ENCODE measurements around the gene DMP1. TPM values are rescaled to one million over a fixed set of nuclear protein-coding genes. Genes with fewer than 3 reads are reported as not detected.

The DMP1 gene
- total and polyA plus RNA-seq, 7 donors = 0.01 TPM; not detected in 6

GRCh38 chr4:87669373-87669772, 19.3 kb downstream of the DMP1 start:
- no peak for ATAC-seq
- Histone ChIP-seq H3K27me3 (ENCODE audit: insufficient read depth in 3 of 3, low read length in 2 of 3) (no peaks in the 10 kb centered on the region), H3K36me3 (ENCODE audit: insufficient read depth in 1 of 2, low read depth in 1 of 2) (no peaks in the 10 kb centered on the region), H3K27ac (no peak overlapping the region), H3K9me3 (peaks cover 10% of the 10 kb centered on the region), H3K4me3 (no peak overlapping the region), H3K4me1 (no peaks in the 10 kb centered on the region)
- intact Hi-C loops (cut with DNase I) = no loop called here
- TF ChIP-seq CTCF (IDR thresholded peaks at IDR 0.05) = no peak
- no peak for DNase-seq
- 45 to 60% (median 58%) methylated on average over 3 of the region's 3 CpGs for WGBS, 3 donors

GRCh38 chr4:87677731-87678130, 27.7 kb downstream of the DMP1 start:
- 31 to 37% (median 36%) methylated on average over 7 of the region's 7 CpGs for WGBS, 3 donors
- DNase-seq (peak; percentile 32 to 75), ATAC-seq (peak in 1 of 4 donors; percentile 58)
- Histone ChIP-seq H3K4me1 (no peaks in the 10 kb centered on the region), H3K4me3 (no peak overlapping the region), H3K9me3 (peaks cover under 1% of the 10 kb centered on the region), H3K27me3 (ENCODE audit: insufficient read depth in 3 of 3, low read length in 2 of 3) (no peaks in the 10 kb centered on the region), H3K36me3 (ENCODE audit: insufficient read depth in 1 of 2, low read depth in 1 of 2) (no peaks in the 10 kb centered on the region), H3K27ac (peak overlapping the region; percentile 24)
- intact Hi-C loops (cut with DNase I) = loop anchor here (2.0 to 10.0 kb wide), 4 partner anchors 135 to 535 kb away; partner anchors contain the start of gene SPP1 (in 1 of the 2)
- no peak for TF ChIP-seq CTCF (IDR thresholded peaks at IDR 0.05)

- Histone ChIP-seq H3K27me3 (ENCODE audit: insufficient read depth in 3 of 3, low read length in 2 of 3) (no peaks in the 10 kb centered on the region), H3K27ac (no peak overlapping the region), H3K4me1 (no peaks in the 10 kb centered on the region), H3K36me3 (ENCODE audit: insufficient read depth in 1 of 2, low read depth in 1 of 2) (no peaks in the 10 kb centered on the region), H3K4me3 (no peak overlapping the region), H3K9me3 (peaks cover 5% of the 10 kb centered on the region)
- intact Hi-C loops (cut with DNase I) = loop anchor here (2.0 to 10.0 kb wide), 5 partner anchors 137 to 533 kb away; partner anchors contain the start of gene SPP1 (in 1 of the 2)
- 21 to 29% (median 21%) methylated on average over 11 of the region's 11 CpGs for WGBS, 3 donors
- TF ChIP-seq CTCF (IDR thresholded peaks at IDR 0.05) = peak; percentile 74
- ATAC-seq (peak; percentile 32 to 88 (median 61)), DNase-seq (peak; percentile 53 to 75)
These were observed 29.5 kb downstream of the DMP1 start for GRCh38 chr4:87679449-87680169.

GRCh38 chr4:87680271-87680670, 30.2 kb downstream of the DMP1 start:
- H3K27me3 ChIP-seq (ENCODE audit: insufficient read depth in 3 of 3, low read length in 2 of 3) = no peaks in the 10 kb centered on the region
- no peaks in the 10 kb centered on the region for H3K4me1 ChIP-seq
- no peaks in the 10 kb centered on the region for H3K36me3 ChIP-seq (ENCODE audit: insufficient read depth in 1 of 2, low read depth in 1 of 2)
- peaks cover 5% of the 10 kb centered on the region for H3K9me3 ChIP-seq
- intact Hi-C loops (cut with DNase I) = loop anchor here in 1 of 2 donors (5.0 kb wide), 1 partner anchor 157 kb away; no protein-coding TSS in a partner anchor
- H3K27ac ChIP-seq = no peak overlapping the region
- 47 to 65% (median 54%) methylated on average over 5 of the region's 5 CpGs for WGBS, 3 donors
- no peak for TF ChIP-seq CTCF (IDR thresholded peaks at IDR 0.05)
- DNase-seq (no peak), ATAC-seq (no peak)
- H3K4me3 ChIP-seq = no peak overlapping the region
